ENCODE results near the gene USP15. TPM values are rescaled to one million over a fixed set of nuclear protein-coding genes. Genes with fewer than 3 reads are reported as not detected.
A peak's percentile ranks its signal among the peaks of the same experiment; 100 is the strongest.

Gene USP15
- total RNA-seq, result 87.3 TPM
- long read RNA-seq, full-length matches to known transcripts, result 46 of 75 reads
- long read RNA-seq, partial matches to known transcripts, result 6 of 75 reads
- long read RNA-seq, other reads (novel, unspliced or antisense), result 23 of 75 reads

- H3K4me1 ChIP-seq, result peaks cover 41% of the 10 kb centered on the region
- H3K4me3 ChIP-seq, result peak within 1 kb of the TSS; percentile 96
Measured at GRCh38 chr12:62259993-62260732, at the start of gene USP15. TSS of gene USP15 (plus strand) at chr12:62260404. CDS start at chr12:62260415, 11 bp downstream.

DNA sequence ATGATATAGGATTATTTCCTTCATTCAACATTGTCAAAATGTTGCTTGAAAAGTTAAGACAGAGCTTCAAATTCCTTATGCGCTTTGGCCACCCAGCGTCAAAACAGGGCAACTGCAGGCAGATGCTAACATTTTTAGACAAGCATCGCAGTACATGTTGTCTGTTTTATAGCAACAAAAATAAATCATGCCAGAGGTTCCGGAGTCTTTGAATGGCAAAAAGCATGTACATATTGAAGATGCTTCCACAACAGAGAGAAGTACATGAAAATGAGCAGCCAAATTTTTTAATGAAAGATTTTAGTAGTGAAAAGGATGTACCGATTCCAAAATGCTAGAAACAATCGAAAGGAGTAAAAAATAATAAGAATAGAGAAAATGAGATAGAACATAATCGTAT lies 49.8 kb upstream of the USP15 start:
- peak; percentile 74 for ATAC-seq
- Histone ChIP-seq H3K4me3 (no peak overlapping the region), H3K4me1 (peaks cover 4% of the 10 kb centered on the region), H3K36me3 (no peaks in the 10 kb centered on the region), H3K27ac (no peak overlapping the region), H3K27me3 (no peaks in the 10 kb centered on the region), H3K9me3 (no peaks in the 10 kb centered on the region)
- intact Hi-C loops (cut with DNase I), result no loop called here
- TF ChIP-seq, protein P1, sequence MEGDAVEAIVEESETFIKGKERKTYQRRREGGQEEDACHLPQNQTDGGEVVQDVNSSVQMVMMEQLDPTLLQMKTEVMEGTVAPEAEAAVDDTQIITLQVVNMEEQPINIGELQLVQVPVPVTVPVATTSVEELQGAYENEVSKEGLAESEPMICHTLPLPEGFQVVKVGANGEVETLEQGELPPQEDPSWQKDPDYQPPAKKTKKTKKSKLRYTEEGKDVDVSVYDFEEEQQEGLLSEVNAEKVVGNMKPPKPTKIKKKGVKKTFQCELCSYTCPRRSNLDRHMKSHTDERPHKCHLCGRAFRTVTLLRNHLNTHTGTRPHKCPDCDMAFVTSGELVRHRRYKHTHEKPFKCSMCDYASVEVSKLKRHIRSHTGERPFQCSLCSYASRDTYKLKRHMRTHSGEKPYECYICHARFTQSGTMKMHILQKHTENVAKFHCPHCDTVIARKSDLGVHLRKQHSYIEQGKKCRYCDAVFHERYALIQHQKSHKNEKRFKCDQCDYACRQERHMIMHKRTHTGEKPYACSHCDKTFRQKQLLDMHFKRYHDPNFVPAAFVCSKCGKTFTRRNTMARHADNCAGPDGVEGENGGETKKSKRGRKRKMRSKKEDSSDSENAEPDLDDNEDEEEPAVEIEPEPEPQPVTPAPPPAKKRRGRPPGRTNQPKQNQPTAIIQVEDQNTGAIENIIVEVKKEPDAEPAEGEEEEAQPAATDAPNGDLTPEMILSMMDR (IDR thresholded peaks at IDR 0.05), result peak; percentile 81
- no peak for DNase-seq

More at GRCh38 chr12:62259993-62260732, at the start of gene USP15:
- no peaks in the 10 kb centered on the region for H3K9me3 ChIP-seq
- DNase-seq (peak; percentile 98), ATAC-seq (peak; percentile 98)
- intact Hi-C loops (cut with DNase I), result loop anchor here (10.0 kb wide), 1 partner anchor 55 kb away; no protein-coding TSS in a partner anchor
- no peaks in the 10 kb centered on the region for H3K27me3 ChIP-seq
- TF ChIP-seq, protein P1 (IDR thresholded peaks at IDR 0.05), result peak; percentile 80
- H3K36me3 ChIP-seq, result no peaks in the 10 kb centered on the region
- peak within 1 kb of the TSS; percentile 96 for H3K27ac ChIP-seq

DNA sequence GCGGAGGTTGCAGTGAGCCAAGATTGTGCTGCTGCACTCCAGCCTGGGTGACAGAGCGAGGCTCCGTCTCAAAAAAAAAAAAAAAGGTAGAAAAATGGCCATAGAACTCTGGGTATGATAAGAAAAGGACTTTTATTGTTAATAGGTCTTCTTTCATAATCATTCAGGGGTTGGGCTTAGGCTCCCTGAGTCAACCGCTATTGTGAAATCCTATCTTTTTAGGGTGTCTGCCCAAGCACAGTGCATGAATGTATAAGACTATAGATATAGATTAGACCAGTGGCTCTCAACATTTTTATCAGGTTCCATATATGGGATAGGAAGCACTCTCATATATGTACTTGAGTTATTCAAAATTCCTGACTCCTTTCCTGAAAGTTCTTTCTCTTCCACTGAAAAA lies 48.7 kb upstream of the USP15 start:
- TF ChIP-seq, protein P1 (IDR thresholded peaks at IDR 0.05), result no peak
- H3K27ac ChIP-seq, result no peak overlapping the region
- no peak for DNase-seq

GRCh38 chr12:62214846-62215245 lies 45.4 kb upstream of the USP15 start:
- H3K4me3 ChIP-seq, result no peak overlapping the region
- ATAC-seq (peak; percentile 36), DNase-seq (no peak)
- intact Hi-C loops (cut with DNase I), result no loop called here
- TF ChIP-seq, protein P1 (IDR thresholded peaks at IDR 0.05), result no peak
- no peaks in the 10 kb centered on the region for H3K27me3 ChIP-seq
- no peaks in the 10 kb centered on the region for H3K36me3 ChIP-seq
- H3K27ac ChIP-seq, result no peak overlapping the region
- H3K4me1 ChIP-seq, result peaks cover 4% of the 10 kb centered on the region
- H3K9me3 ChIP-seq, result no peaks in the 10 kb centered on the region

More for the DNA sequence above, 48.7 kb upstream of the USP15 start:
- peak; percentile 57 for ATAC-seq
- Histone ChIP-seq H3K4me3 (no peak overlapping the region), H3K36me3 (no peaks in the 10 kb centered on the region), H3K9me3 (no peaks in the 10 kb centered on the region), H3K27me3 (no peaks in the 10 kb centered on the region), H3K4me1 (peaks cover 4% of the 10 kb centered on the region)
- intact Hi-C loops (cut with DNase I), result no loop called here

- ATAC-seq, result no peak
- DNase-seq, result no peak
- Histone ChIP-seq H3K4me1 (peaks cover 4% of the 10 kb centered on the region), H3K27ac (peak overlapping the region; percentile 32), H3K27me3 (no peaks in the 10 kb centered on the region), H3K9me3 (no peaks in the 10 kb centered on the region), H3K36me3 (no peaks in the 10 kb centered on the region), H3K4me3 (no peak overlapping the region)
- intact Hi-C loops (cut with DNase I), result no loop called here
- TF ChIP-seq, protein P1 (IDR thresholded peaks at IDR 0.05), result no peak
Measured at GRCh38 chr12:62215506-62215905, 44.7 kb upstream of the USP15 start.

Measured in upper lobe of right lung (tissue), 1 donor.